Effector CD4-positive, alpha-beta T cell (primary cell): ENCODE results near the gene RIPK1.
"Not testable (repeated sequence)": the region's sequence is repeated elsewhere in the genome, so short reads cannot be mapped to it uniquely, and the experiment has no call there.

ENCODE experiments used
- DNase-seq: peaks from one replicate; pipeline ENCODE4 v3.0.0-alpha.2; 2020
- total RNA-seq: gene quantifications from one replicate; lab custom pipeline; 2026; lab: John Stamatoyannopoulos, UW

The RIPK1 gene
- 82.6 reads per million, percentile 79 among the genes with 10 or more reads in this experiment for total RNA-seq

DNA sequence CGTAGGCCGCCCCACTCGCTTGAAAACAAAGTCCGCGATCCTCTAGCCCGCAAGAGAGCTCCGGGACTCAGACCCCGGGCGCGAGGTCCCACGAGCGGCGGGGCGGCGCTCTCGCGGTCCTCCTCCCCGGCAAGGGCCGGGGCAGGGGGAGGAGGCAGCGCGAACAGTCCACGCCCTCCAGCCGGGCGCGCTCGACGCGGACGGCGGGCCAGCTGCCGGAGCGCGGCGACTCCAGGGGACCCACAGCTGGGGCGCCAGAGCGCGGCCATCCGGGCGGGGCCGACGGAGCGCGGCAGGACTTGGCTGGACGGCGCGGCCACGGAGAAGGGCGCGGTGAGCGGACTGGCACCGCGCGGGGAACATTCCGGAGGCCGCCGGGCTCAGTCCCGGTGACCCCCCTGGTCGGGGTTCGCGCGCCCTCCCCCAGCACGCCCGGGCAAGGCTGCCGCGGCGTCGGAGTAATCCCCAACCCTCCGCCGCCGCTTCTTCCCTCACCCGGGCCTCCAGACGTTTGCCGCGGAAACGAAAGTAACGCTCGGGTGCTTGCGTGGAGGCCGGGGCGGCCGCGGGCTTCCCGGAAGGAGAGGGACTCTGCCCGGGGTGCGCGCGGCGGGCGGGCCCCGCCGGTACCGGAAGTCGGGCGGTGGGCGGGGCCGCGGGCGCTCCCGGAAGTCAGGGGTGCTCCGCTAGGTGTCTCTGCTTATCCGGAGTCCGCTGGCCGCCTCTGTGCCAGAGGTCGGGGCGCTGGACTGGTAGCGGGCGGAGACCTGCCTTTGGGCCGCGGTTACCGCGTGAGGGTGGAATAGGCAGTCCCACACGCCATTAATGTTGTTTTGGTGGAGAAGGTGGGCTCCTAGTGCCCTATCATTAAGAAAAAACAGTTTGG is at the start of gene RIPK1:
TSS of gene RIPK1 (plus strand) at position 166 of the 886 bp plus-strand sequence. CDS start 8,330 bp downstream, outside the sequence.
- peak; percentile 91 for DNase-seq

- no peak for DNase-seq
These were observed 49.2 kb upstream of the RIPK1 start for GRCh38 chr6:3019065-3019464.

GRCh38 chr6:3019749-3020320 is 48.5 kb upstream of the RIPK1 start:
- DNase-seq = no peak

DNA sequence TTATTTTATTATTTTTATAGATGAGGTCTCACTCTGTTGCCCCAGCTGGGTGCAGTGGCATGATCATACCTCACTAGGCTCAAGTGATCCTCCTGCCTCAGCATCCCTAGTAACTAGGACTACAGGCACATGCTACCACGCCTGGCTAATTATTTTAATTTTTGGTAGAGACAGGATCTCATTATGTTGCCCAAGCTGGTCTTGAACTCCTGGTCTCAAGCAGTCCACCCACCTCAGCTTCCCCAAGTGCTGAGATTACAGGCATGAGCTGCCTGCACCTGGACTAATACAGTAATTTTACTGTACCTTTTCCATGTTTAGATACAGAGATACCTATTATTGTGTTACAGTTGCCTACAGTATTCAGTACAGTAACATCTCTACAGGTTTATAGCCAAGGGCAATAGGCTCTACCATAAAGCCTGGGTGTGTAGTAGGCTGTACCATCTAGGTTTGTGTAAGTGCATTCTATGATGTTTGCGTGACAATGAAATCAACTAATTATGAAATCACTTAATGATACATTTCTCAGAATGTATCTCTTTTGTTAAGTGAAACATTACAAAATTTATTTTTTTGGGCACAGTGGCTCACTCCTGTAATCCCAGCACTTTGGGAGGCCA is 47.2 kb upstream of the RIPK1 start:
- DNase-seq = not testable (repeated sequence)

- DNase-seq = peak; percentile 19
These were observed 45.3 kb upstream of the RIPK1 start for GRCh38 chr6:3022765-3023662.

- peak; percentile 78 for DNase-seq
These were observed 44.4 kb upstream of the RIPK1 start for GRCh38 chr6:3023663-3024483.

DNA sequence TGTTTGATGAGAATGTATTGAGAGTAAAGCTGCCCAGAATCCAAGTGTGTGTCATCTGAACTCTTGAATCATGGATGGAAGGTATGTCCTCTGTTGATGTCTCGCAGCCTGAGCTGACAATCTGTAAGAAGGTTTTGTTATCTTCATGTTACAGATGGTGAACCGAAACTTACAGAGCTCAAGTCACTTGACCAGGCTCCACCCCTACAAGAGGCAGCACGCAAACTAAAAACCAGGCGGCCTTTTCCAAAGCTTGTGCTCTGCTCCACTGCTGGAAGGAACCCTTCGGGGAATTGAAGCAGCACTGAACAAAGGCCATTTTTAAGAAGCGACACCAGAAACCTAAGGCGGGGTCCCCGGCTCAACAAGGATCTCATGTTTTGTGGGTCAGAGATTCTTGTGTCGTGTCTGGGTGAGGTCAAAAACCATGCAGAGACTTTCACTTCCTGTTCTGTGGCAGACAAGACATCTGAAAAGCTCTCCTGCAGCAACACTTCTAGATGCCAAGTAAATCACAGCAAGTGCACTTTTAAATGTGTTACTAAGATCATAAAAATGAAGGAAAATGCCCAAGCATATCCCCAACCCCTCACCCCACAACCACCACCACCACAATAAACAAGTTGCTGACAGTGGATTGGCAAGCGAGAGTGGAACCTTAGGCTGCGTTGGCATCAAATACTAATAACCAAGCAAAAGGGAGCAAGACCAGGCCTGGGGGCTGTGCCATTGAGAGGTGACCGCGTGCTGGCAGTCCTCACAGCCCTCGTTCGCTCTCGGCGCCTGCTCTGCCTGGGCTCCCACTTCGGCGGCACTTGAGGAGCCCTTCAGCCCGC is 41.3 kb upstream of the RIPK1 start:
- no peak for DNase-seq

DNA sequence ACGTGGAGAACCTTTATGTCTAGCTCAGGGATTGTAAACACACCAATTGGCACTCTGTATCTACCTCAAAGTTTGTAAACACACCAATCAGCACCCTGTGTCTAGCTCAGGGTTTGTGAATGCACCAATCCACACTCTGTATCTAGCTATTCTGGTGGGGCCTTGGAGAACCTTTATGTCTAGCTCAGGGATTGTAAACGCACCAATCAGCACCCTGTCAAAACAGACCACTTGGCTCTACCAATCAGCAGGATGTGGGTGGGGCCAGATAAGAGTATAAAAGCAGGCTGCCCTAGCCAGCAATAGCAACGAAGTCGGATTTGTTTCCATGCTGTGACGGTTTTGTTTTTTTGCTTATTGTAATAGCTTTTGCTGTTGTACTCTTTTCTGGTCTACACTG is 40.1 kb upstream of the RIPK1 start:
- DNase-seq = not testable (repeated sequence)

- no peak for DNase-seq
These were observed 36.2 kb upstream of the RIPK1 start for GRCh38 chr6:3031857-3032640.

DNA sequence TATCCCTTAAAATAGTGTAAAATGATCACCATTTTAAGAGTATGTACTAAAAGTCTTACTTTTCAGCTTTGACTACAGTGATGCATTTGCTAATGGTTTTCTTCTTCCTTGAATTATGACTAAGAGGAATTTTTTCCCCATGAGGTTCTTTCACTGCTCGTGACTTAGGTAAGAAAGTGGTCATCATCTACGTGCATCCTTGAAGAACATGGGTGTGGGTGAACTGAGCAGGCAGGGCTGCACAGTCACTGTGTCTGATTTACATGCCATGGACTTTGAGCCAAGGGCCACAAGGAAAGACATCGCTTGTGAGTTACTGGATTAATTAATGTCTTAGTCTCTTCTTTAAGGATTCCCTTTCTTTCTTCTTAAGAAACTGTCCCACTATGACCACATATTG is 35.3 kb upstream of the RIPK1 start:
- DNase-seq = no peak

DNA sequence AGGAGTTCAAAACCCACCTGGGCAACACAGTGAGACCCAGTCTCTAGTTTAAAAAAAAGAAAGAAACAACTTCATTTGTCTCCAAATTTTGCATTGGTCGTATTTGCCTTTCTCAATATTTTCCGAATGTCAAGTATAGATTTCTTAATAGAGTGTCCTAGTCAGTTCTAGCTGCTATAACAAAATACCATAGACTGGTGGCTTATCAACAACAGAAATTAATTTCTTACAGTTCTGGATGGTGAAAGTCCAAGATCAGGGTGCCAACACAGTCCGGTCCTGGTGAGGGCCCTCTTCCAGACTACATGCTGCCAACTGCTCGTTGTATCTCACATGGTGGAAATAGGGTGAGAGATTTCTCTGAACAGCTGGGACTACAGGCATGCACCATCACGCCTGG is 34.6 kb upstream of the RIPK1 start:
- DNase-seq = no peak

- no peak for DNase-seq
These were observed 32.9 kb upstream of the RIPK1 start for GRCh38 chr6:3035397-3035796.

DNA sequence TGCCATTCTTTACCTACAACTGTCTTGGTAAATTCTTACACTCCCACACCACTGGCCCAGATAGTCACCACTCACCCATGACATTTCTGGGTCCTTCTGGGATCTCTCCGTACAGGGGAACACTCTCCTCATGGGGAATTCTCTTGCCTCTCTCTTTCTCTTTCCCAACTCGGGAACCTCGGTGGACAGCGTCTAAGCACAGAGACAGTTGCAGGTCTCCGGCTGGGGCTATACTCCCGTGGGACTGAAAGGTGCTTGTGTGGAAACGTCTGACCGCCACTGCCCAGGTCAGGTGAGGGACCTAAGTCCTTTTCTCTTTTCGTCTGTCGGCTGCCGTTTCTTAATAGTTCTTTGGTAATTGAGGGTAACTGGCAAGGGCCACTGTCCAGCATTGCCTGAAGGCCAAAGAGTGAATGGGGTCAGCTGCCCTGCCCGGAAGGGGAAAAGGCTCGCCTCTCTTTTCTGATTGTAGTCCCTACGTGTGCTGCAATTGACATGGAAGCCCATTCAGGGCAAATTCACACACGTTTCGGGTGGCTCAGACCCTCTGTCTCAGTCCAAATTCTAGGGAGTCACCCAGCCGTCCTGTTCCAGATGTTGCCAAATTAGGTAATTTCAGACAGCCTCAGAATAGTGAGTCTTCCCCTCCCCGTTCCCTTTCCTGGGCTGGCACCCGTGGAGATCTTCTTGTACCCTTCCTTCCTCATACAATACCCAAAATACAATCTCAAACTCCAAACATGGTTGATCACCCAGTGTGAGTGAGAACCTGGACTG is 31.2 kb upstream of the RIPK1 start:
- no peak for DNase-seq

DNA sequence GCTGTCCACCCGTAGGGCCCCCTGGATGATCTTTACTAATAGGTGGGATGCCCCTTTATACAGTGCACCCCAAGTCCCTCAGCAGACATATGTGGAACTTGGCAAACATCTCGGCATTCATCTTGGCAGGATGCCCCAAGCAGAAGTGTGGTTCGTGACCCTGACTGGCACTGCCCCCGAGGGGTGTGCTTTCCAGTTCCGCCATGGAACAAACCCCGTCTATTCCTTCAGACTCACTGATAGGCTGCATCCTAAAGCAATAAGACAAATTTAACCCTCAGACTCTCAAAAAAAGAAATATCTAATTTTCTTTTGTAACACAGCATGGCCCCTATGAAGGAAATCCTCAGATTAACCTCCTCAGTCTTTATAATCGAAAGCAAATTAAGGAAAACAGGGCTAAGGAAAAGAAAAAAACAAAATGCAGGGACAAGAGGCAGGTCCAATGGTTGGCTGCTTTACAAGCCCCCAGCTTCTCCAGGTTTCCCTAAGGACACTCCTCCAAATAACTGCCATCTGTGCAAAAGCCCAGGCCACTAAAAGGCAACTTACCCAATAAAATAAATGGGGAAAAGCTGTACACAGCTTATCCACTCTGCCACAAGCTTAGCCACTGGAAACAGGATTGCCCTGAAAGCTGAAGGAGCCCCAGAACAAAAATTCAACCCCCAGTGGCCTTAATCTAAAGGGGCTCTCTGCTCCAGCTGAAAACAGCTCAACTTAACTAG is 30.5 kb upstream of the RIPK1 start:
- no peak for DNase-seq

- no peak for DNase-seq
These were observed 28.9 kb upstream of the RIPK1 start for GRCh38 chr6:3039384-3039783.

DNA sequence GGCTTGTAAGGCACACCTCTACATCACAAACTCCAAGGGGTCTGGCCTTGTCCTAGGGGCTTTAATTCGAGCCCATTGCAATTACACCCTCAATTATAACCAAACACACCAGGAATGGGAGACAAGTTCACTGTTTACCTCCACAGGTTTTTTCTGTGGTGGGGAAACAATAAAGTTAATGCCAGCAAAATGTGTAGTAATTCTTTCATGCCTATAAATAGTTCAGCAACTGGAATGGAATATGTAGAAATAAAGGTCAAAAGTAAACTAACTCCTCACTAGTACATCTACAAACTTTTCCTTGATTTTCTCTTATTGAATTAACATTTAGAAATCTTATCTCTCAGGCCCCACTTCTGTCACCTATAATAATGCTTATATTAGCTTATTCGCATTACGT is 27.1 kb upstream of the RIPK1 start:
- DNase-seq = no peak

GRCh38 chr6:3041606-3042005 is 26.7 kb upstream of the RIPK1 start:
- DNase-seq = no peak

GRCh38 chr6:3045369-3045768 is 22.9 kb upstream of the RIPK1 start:
- no peak for DNase-seq
